GM21447 (cell line): ENCODE measurements around the gene MSL2.
"Not testable (repeated sequence)": the region's sequence is repeated elsewhere in the genome, so short reads cannot be mapped to it uniquely, and the experiment has no call there.

Source experiments
- ATAC-seq: cut with Tn5 transposase; IDR thresholded peaks from one replicate; pipeline ENCODE4 v1.9.1; 2021; ENCODE audit not compliant: unreplicated experiment

Gene MSL2, protein sequence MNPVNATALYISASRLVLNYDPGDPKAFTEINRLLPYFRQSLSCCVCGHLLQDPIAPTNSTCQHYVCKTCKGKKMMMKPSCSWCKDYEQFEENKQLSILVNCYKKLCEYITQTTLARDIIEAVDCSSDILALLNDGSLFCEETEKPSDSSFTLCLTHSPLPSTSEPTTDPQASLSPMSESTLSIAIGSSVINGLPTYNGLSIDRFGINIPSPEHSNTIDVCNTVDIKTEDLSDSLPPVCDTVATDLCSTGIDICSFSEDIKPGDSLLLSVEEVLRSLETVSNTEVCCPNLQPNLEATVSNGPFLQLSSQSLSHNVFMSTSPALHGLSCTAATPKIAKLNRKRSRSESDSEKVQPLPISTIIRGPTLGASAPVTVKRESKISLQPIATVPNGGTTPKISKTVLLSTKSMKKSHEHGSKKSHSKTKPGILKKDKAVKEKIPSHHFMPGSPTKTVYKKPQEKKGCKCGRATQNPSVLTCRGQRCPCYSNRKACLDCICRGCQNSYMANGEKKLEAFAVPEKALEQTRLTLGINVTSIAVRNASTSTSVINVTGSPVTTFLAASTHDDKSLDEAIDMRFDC

DNA sequence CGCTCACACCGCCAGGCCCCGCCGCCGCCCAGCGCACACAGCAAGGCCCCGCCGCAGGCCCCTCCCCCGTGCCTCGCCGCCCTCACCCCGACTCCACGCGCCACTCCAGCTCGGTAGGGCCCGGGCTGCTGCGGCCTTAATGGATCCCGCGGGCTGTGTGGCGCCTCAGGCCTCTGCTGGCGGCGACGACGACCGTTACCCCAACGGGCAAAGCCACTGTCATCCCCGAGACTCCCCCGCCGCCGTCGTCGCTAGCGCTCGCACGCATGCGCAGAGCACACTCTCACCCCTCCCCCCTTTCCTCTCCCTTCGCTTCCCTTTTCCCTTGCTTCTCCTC, at the start of gene MSL2:
Gene MSL2 (minus strand): TSS at position 272 of the 337 bp plus-strand sequence. CDS start 1,222 bp downstream, outside the sequence.
- no peak for ATAC-seq

DNA sequence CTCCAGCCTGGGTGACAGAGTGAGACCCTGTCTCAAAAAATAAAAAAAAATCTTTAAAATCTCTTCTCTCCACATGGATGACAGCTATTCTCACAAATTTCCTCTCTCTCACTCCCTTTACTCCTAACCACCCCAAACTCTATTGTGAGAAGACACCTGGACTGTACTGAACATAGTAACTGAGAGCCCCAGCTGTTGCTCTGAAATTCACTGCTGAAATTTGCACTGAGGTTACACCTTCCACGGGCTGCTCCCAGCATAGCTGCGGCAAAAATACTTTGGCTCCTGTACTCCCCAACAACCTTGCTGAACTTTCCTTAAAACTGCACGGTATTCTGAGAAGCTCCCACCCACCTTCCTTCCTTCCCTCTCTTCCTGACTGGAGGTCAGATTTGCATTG, 49.6 kb upstream of the MSL2 start:
- no peak for ATAC-seq

DNA sequence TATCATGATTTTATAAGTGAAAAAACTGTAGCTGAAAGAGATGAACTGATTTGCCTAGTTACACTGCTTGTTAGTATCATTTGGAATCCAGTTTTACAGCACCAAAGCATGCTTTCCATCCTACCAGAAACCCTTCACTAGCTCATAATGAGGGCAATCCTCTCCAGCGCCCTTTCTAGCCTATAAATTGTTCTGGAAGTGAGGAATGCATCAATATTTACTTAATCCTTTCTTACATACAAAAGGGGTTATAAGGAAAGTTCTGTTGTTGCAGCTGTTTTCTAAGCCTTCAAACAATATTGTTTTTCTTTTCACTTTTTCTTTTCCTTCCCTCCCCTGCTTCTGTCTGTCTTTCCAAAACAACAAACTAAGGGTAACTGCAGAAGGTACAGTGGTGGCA, 43.0 kb upstream of the MSL2 start:
- ATAC-seq: no peak

DNA sequence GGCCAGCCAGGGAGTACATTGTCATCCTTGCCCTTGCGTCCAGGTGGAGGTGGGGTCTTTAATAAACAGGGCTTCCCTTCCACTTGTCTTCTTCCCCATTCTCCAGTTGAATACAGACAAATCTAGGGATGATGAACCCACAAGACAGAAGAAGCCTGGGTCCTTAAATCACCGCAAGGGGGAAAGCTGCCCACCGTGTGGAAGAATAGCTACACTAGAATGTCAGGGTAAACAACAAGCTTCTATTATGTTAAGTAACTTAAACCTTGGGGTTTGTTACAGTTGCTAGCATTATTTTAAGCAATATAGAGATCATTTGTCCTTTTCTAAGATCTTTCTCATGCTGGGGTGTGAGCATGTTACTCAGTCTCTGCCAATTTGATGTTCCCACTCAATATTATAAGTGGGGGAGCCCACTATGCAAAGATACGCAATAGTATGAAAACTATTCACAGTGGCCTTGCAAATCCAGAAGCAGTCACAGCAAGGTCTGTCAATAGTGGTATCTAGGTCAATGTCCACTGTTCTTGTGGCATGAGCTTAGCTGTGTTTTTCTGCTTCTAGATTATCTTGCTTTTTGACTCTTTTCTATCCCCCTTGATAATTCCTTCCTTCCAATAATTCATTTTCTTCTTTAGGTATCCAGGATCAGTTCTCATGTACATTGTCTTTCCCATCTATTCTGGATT, 42.0 kb upstream of the MSL2 start:
- no peak for ATAC-seq

DNA sequence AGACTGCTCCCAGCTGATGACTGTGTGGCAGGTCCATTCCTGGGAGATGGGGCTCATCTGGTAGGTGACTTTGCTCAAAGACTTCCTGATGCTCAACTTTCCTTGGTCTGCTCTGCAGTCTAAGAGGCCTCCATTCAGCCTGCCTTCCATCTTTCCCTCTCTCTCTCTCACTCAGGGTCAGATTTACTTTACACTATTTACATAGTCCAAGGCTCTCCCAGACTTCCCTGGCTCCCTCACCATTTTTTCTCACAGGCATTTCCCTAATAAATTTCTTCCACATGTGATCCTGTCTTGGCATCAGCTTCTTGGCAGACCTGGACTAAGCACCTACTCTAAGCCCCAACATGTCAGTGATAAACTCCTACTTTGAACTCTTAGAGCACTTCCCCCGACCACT, 41.0 kb upstream of the MSL2 start:
- no peak for ATAC-seq

DNA sequence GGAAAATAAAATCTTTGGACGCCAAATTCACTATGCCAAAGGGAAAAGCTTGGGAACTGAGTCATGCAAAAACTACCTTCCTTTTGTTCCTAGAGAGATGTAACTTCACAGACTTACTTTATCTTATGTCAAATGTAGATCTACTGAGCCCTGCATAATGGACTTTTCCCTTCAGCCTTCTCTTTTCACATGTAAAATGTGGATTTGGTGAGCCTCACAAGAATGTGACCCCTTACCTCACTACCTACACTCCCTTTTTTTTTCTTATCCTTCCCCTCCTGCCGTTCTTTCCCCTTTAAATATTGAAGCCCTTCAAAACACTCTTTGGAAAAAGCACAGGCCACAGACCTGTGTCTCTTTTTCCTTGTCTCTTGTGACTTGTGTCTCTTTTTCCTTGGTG, 40.0 kb upstream of the MSL2 start:
- ATAC-seq: no peak

DNA sequence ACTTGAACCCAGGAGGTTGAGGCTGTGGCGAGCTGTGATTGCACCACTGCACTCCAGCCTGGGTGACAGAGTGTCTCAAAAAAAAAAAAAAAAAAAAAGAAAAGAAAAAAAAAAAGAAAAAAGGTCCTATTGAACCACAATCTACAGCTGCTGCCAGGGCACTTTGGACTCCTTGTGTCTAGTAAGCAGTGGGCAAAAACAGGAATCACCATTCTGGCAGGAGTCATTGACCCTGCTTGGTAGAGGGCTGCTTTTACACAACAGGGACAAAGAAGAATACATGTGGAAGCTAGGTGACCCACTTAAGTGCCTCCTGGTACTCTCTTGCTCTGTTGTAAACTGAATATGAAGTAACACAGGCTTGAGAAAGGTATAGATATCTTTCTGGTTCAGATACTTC, 39.4 kb upstream of the MSL2 start:
- no peak for ATAC-seq

DNA sequence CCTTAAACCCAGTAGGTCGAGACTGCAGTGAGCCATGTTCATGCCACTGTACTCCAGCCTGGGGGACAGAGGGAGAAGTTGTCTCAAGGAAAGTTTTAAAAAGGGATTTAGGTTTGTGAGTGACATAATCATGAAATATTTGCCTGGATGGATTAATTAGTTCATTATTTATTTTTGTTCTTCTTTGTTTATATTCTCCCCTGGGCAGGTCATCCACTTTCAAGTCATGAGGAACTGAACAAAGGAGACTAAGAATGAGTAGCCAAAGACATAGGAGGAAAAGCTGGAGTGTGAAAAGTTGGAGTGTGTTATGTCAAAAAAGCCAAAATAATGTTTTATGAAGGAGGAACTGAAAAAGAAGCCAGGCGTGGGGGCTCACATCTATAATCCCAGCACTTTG, 36.3 kb upstream of the MSL2 start:
- no peak for ATAC-seq

DNA sequence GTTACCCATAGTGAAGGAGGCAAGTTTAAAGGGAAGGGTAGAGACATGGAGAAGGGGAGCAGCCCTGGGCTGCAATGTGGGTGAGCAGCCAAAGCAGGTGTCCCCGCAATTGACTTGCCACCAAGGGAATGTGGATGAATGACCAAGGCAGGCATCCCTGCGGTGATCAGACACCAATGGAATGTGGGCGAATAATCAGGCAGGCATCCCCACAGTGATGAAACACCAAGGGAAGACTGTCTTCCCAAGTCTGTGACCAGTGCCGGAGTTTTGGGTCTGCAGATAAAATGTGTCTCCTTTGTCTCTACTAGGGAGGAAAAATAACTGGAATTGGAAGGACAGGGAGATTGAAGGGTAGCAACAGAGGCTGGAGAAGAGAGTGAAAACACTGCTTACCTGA, 26.6 kb upstream of the MSL2 start:
- ATAC-seq: not testable (repeated sequence)

GRCh38 chr3:136211547-136211946, 15.4 kb upstream of the MSL2 start:
- ATAC-seq: no peak

- ATAC-seq: no peak
Measured at GRCh38 chr3:136209921-136210320, 13.8 kb upstream of the MSL2 start.

GRCh38 chr3:136207489-136208115, 11.5 kb upstream of the MSL2 start:
- no peak for ATAC-seq

DNA sequence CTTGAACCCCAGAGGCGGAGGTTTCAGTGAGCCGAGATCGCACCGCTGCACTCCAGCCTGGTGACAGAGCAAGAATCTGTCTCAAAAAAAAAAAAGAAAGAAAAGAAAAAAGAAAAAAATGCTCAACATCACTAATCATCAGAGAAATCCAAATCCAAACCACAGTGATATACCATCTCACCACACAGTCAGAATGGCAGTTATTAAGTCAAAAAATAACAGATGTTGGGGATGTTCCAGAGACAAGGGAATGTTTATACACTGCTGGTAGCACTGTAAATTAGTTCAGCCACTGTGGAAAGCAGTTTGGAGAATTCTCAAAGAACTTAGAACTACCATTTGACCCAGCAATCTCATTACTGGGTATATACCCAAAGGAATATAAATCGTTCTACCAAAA, 3.1 kb upstream of the MSL2 start:
- ATAC-seq: not testable (repeated sequence)

DNA sequence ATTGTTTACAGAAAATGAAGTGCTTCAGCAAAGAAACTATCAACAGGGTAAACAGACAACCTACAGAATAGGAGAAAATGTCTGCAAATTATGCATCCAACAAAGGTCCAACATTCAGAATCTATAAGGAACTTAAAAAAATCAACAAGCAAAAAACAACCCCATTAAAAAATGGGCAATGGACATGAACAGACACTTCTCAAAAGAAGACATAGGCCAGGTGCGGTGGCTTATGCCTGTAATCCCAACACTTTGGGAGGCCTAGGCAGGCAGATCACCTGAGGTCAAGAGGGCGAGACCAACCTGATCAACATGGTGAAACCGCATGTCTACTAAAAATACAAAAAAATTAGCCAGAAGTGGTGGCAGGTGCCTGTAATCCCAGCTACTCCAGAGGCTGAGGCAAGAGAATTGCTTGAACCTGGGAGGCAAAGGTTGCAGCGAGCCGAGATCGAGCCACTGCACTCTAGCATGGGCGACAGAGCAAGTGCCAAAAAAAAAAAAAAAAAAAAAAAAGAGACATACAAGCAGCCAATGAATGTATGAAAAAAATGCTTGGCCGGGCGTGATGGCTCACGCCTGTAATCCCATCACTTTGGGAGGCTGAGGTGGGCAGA, 2.4 kb upstream of the MSL2 start:
- ATAC-seq: not testable (repeated sequence)

GRCh38 chr3:136197159-136197793, 1.1 kb upstream of the MSL2 start:
- ATAC-seq: no peak

DNA sequence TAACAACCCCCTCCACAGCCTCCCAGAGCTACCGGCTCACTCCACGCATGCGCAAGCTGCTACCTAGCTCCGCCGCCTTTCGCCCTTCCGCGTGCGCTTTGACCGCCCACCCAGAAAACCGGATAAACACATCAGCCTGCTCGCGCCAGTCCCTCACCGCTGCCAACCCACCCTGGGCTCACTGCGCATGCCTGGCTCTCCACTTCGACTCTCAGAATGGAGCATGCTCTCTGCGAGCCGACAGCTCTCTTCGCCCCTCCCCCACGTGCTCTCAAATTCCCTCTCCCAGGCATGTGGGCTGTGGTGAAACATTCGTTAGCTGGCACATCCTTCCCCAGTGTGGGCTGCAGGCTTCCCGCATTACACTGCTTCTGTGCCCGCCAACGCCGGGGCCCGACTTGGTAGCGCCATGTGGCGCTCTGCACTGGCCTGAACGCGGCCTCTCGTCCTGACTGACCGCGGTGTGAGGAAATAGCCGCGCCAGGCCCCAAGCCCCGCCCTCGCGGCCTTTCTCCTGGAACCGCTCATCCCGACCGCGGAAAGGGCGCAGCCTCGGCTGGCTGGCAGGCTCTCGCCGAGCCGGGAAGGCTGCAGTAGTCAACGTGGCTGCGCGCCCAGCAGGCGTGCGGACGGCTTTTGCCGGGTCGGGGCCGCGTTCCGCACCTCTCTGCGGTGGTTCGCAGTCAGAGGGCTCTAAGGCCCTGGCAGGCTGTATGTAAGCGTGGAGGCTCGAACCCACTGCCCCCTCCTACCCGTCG, 445 bp upstream of the MSL2 start:
- ATAC-seq: peak; percentile 60

GRCh38 chr3:136195258-136196063, 674 bp downstream of the MSL2 start:
- ATAC-seq: peak; percentile 34

DNA sequence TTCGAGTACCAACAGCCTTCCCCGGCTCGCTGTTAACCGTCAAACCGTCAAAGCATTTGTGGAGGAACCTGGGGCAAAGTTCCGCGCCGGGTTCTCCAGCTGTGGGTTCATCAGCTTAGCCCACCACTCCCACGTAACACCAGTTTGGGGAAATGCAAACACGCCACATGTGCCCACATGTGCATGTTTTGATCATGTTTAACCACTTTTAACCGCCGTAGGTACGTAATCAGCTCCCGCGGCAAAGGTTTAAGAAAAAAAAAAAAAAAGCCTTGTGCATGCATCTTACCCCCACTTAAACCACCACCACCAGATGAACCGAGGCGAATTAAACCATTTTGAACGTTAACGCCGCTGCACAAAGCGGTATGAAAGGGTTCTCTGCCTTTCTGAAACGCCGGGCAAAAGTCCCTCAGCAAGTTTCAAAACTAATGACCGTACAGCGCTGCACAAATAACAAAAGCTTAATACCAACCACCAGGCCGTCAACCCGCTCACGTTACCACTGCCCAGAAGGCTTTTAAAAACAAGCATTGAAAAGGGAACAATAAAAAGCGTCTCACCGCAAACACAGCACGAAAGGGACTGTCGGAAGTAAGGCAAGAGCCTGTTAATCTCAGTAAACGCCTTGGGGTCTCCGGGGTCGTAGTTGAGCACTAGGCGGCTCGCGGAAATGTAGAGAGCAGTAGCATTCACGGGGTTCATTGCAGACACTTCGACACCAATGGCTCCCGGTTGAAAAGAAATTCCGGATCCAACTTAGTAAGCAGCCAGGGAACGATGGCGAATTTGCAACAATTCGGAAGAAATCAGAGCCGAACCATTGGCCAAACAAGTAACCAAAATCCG, 1.5 kb downstream of the MSL2 start:
- ATAC-seq: no peak
